GM08714 (cell line): Measurements from ENCODE around the gene LAIR1.

Source experiments
- H3K4me3 ChIP-seq: fragments of 200-500 bp; sonication (Bioruptor generic); 2 replicates; pipeline ENCODE4 v1.5.1; 2014; ENCODE audit warnings: mild to moderate bottlenecking, low read length, inconsistent platforms
- ZNF274 ChIP-seq: IDR thresholded peaks from 2 replicates; pipeline ENCODE4 v1.6.1; 2012; ENCODE audit warnings: mild to moderate bottlenecking, low read depth, low read length

The LAIR1 gene, protein sequence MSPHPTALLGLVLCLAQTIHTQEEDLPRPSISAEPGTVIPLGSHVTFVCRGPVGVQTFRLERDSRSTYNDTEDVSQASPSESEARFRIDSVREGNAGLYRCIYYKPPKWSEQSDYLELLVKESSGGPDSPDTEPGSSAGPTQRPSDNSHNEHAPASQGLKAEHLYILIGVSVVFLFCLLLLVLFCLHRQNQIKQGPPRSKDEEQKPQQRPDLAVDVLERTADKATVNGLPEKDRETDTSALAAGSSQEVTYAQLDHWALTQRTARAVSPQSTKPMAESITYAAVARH

DNA sequence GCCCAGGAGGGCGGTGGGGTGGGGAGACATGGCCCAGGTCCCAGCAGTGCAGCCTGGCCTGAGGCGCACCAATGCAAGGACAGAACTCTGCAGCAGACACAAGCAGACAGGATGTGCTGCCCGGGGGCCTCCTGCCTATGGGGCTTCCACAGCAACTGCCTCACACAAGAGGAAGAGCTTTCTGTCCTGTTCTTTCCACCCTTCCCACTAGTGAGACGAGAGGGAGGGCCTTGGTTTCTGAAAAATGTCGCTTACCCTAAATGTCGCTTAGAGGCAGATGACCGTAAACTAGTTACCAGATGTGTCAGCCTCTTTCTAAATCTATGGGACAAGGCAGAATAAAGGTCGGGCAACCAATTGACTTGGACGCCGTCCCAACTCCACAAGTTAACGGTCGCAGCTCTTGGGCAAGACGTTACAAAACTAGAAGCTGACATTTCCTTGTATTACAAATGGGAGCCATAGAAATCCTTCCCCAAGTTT is at the start of gene LAIR1:
Gene LAIR1 (minus strand): TSS at position 157 of the 483 bp plus-strand sequence. CDS start 127 bp downstream, at position 30.
- no peak within 1 kb of the TSS for H3K4me3 ChIP-seq

DNA sequence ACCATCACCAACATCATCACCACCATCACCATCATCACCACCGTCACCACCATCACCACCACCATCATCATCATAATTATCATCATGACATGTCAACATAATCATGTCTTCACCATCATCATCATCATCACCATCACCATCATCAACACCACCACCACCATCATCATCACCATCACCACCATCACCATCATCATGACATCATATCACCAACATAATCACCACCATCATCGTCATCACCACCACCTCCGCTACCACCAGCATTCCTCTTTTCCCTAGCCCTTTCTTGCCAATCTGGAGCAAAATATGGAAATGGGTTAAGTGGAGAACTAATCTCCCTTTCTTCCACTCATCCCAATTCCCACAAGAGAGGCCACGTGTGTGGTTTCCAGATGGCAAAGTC is 49.4 kb upstream of the LAIR1 start:
- no peak overlapping the region for H3K4me3 ChIP-seq
- no peak for TF ChIP-seq ZNF274

More for the DNA sequence above, at the start of gene LAIR1:
- no peak for TF ChIP-seq ZNF274

DNA sequence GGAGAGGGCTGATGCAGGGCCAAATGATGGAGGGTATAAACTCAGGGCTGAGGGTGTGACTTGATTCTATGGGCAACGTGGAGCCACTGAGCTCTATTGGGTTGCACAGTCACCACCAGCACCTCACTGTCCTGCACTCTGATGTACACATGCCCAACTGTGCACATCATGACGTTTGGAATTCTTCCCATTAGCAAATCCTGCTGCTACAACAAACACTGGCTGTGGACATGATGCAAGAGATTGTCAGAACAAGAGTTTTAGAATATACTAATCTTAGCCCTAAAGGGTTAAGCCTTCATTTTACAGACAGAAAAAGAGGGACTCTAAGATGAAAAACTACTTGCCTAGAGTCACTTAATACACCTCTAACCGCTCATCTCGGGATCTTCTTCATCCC is 48.1 kb upstream of the LAIR1 start:
- no peak for TF ChIP-seq ZNF274
- no peak overlapping the region for H3K4me3 ChIP-seq

DNA sequence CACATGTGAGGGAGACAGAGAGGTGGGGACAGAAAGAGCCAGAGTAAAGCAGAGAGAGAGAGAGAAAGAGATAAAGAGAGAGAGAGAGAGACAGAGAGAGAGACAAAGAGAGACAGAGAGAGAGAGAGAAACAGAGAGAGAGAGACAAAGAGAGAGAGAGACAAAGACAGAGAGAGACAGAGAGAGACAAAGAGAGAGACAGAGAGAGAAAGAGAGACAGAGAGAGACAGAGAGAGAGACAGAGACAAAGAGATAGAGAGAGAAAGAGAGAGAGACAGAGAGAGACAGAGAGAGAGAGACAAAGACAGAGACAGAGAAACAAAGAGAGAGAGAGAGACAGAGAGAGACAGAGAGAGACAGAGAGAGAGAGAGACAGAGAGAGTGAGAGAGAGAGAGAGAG is 46.3 kb upstream of the LAIR1 start:
- TF ChIP-seq ZNF274 = no peak
- no peak overlapping the region for H3K4me3 ChIP-seq

DNA sequence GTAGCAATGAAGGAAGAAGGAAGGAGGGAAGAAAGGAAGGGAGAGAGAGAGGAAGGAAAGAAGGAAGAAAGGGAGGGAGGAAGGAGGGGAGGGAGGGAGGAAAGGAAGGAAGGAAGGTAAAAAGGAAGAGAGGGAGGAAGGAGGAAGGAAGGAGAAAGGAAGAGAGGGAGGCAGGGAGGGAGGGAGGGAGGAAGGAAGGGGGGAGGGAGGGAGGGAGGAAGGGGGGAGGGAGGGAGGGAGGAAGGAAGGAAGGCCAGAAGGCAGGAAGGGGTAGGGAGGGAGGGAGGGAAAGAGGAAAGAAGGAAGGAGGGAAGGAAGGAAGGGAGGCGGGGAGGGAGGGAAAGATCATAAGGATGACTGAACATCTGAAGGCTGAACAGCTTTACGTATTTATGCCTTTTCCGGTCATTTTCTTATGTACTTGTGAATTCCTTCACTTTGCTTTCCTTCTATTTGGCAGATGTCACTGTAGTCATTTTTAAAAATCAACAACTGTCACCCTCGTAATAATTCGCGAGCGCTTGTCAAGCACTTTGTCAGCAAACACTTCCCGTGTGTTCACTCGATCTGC is 43.8 kb upstream of the LAIR1 start:
- no peak overlapping the region for H3K4me3 ChIP-seq
- no peak for TF ChIP-seq ZNF274

DNA sequence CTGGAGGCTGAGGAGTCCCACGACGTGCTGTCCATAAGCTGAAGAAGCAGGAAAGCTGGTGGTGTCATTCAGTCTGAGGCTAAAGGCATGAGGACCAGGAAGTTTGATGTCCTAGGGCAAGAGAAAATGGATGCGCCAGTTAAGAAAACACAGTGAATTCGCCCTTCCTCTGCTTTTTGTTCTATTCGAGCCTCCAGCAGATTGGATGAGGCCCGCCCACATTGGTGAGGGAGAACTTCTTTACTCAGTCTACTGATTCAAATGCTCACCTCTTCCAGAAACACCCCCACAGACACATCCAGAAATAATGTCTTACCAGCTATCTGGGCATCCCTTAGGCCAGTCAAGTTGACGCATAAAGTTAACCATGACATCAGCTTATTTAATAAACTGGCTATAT is 43.0 kb upstream of the LAIR1 start:
- no peak for TF ChIP-seq ZNF274
- no peak overlapping the region for H3K4me3 ChIP-seq

DNA sequence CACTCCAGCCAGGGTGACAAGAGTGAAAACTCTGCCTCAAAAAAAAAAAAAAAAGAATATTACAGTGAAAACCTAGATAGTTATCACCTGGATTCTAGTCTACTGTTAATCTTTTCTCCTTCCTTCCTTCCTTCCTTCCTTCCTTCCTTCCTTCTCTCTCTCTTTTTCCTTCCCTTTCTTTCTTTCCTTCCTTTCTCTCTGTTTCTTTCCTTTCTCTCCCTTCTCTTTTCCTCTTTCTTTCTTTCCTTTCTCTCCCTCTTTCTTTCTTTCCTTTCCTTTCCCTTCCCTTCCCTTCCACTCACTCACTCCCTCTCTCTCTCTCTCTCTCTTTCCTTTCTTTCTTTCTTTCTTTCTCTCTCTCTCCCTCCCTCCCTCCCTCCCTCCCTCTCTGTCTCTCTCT is 40.9 kb upstream of the LAIR1 start:
- H3K4me3 ChIP-seq = no peak overlapping the region
- TF ChIP-seq ZNF274 = no peak

DNA sequence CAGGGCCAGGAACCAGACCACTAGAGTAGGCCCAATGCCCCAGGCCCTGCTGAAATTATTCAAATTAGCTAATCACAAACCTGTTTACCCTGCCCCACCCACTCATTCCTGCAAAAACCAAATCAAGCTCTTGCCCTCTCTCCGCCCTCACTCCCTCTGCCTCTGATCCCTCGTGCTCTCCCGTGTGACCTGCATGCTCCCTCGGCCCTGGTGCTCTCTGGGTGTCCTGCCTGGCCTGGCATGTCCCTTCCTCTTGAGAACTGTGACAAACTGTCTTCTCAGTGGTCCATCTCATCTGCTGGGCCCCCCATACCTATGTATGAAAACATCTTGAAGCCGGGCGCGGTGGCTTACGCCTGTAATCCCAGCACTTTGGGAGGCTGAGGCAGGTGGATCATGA is 38.3 kb upstream of the LAIR1 start:
- TF ChIP-seq ZNF274 = no peak
- no peak overlapping the region for H3K4me3 ChIP-seq

DNA sequence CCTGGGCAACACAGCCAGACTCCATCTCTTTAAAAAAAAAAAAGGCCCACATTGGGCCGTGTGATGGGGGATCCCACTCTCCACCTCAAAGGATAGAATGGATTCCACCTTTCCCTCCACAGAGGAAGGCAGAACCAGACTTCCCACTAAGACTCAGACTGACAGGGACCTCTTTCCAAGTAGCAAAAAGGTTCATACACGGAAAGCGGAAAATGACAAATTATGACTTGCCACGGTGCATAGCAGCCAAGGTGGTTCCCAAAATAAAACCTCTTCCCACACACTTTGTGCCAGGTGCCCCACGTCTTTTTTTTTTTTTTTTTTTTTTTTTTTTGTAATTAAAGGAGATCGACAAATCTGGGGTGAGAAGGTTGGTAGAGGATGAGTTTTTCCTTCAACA is 36.2 kb upstream of the LAIR1 start:
- TF ChIP-seq ZNF274 = no peak
- H3K4me3 ChIP-seq = no peak overlapping the region

DNA sequence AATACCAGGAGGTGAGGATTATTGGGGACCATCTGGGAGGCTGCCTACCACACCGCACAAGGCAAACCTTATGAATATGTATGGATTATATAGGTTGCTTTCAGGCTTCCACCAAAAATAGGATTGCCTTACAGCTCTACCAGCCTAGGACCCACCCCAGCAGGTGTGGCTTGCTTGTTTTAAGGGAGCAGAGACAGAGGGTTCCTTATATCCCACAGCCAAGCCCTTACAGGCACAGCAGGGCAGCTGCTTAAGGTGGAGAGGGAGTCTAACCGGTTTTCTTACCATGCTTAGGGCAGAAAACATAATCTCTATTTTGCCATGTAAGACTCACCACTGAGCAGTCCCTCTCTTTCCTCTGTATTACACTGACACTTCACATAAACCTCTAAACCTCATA is 34.5 kb upstream of the LAIR1 start:
- no peak overlapping the region for H3K4me3 ChIP-seq
- no peak for TF ChIP-seq ZNF274

DNA sequence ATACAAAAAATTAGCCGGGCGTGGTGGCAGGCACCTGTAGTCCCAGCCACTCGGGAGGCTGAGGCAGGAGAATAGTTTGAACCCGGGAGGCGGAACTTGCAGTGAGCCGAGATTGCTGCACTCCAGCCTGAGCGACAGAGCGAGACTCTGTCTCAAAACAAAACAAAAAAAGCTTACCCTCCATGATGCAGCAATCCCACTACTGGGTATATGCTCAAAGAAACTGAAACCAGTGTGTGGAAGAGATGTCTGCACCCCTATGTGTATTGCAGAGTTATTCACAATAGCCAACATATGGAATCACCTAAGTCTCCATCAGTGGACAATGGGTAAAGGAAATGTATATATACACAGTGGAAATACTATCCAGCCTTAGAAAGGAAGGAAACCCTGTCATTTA is 31.0 kb upstream of the LAIR1 start:
- no peak for TF ChIP-seq ZNF274
- H3K4me3 ChIP-seq = no peak overlapping the region

DNA sequence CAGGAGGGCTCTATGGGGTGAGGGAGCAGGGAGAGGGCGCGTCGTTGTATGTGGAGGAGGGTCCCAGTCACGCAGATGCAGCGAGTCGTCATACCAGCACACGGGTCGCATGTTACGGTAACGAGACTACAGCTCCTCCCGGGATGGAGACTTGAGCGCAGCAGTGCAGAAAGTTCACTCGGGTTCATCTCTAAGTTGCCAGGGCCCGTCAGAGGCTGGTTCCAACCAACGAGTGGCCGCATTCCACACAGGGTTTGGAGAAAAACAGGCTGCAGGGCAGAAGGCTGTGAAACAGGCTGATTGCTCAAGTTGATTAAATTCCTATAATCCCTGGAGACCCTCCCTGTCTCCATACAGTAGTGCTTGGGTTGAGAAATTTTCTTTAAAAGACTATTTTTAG is 28.6 kb upstream of the LAIR1 start:
- H3K4me3 ChIP-seq = no peak overlapping the region
- no peak for TF ChIP-seq ZNF274

DNA sequence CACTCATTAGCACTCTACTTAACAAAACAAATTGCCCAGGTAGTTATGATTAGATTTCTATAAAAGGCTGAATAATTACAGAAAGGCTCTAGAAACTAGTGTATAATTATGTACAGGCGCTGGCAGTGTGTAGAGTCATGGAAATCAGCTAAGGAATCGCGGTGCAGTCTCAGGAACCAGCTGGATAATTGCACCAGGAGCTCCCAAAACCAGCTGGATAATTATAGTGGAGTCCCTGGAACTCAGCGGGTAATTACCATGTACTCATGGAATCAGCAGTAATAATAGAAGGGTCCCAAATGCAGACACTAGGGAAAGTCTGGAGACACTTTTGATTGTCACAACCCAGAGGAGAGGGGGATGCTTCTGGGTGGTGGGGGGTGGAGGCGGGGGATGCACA is 27.4 kb upstream of the LAIR1 start:
- TF ChIP-seq ZNF274 = no peak
- no peak overlapping the region for H3K4me3 ChIP-seq

DNA sequence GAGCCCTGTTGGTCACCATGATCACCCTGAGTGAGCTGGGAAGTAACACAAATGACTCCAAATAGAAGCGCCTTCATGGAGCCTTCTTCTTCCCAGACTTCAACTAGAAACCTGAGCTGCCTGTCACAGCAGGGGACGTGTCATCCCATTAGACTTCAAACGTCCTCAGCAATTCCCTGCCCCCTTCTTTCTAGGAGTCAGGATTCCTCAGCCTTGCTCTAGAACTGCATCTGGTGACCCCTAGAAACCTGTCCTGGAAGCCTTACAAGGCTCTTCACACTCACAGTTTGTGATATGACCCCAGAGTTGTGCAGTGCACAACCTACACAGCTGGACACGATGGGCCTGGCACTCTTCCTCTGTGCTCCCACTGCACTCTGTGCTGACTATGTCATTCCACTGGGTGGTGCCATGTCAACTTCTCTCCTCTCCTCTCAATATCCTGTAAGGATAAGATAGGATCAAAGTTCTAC is 26.9 kb upstream of the LAIR1 start:
- no peak for TF ChIP-seq ZNF274
- H3K4me3 ChIP-seq = no peak overlapping the region

DNA sequence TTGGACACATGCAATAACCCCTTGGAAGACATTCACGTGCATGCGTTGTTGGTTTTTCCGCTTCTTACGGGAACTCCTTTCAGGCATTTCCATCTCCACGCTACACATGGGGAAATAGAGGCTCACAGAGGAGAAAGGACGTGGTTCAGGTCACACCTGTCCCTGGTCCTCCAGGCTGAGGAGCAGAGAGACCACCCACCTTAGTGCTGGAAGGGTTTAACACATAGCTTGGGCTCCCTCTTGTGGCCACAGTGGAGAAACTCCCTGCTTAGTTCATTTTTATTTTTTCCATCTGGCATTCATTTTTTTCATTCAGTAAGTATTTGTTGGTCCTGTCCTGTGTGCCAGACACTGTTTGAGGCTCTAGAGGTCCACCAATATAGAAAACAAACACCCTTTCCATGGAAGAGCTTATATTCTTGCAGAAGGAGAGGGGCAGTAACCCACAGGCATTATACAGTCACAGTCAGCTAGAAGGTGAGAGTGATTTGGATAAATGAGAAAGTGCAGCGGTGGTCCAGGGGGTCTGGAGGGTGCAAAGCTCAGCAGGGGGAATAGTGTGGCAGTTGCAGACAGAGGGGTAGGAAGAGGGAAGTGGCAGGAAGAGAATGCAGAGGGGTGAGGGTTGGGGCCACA is 26.3 kb upstream of the LAIR1 start:
- no peak overlapping the region for H3K4me3 ChIP-seq
- no peak for TF ChIP-seq ZNF274
